Esophagus muscularis mucosa (tissue), 4 donors: ENCODE results near the gene PGA3. TPM values are rescaled to one million over a fixed set of nuclear protein-coding genes. Genes with fewer than 3 reads are reported as not detected.
"Not testable (repeated sequence)": the region's sequence is repeated elsewhere in the genome, so short reads cannot be mapped to it uniquely, and the experiment has no call there.

Experiments
- DNase-seq: peaks from one replicate; pipeline ENCODE4 v3.0.0-alpha.2; 2017; ENCODE audit errors: extremely low spot score
- H3K27ac ChIP-seq, 4 donors: fragments of 200-600 bp; sonication (generic); replicated peaks in 1 of 4; 1 replicate in 3 of 4; 2 replicates in 1 of 4; pipeline ENCODE4 v1.5.1; 2016 to 2019; ENCODE audit warnings: mild to moderate bottlenecking in 1 of 4
- H3K27me3 ChIP-seq, 4 donors: fragments of 200-600 bp; sonication (generic); one replicate each; pipeline versions ENCODE4 v1.5.1 to v1.6.0; 2016 to 2019
- H3K36me3 ChIP-seq, 4 donors: fragments of 200-600 bp; sonication (generic); one replicate each; pipeline ENCODE4 v1.5.1; 2016 to 2019
- H3K4me1 ChIP-seq, 4 donors: fragments of 200-600 bp; sonication (generic); one replicate each; pipeline ENCODE4 v1.5.1; 2016 to 2019
- H3K4me3 ChIP-seq, 4 donors: fragments of 200-600 bp; sonication (generic); 1 replicate in 2 of 4; 2 replicates in 2 of 4; pipeline ENCODE4 v1.5.1; 2016 to 2019; ENCODE audit warnings: mild to moderate bottlenecking in 4 of 4, moderate library complexity in 1 of 4
- H3K9me3 ChIP-seq, 4 donors: fragments of 200-600 bp; sonication (generic); 1 replicate in 3 of 4; 2 replicates in 1 of 4; pipeline ENCODE4 v1.5.1; 2016 to 2019
- WGBS: methylation state at CpG from one replicate; pipeline ENCODE4 v1.1.5; 2018; 5-methylcytosine and 5-hydroxymethylcytosine counted together
- intact Hi-C: fragments of 100-400 bp; cut with DNase I; formaldehyde crosslinking; loops from one replicate; pipeline ENCODE4 v1.15.1; 2023
- total RNA-seq, 4 donors: library from RNA; depleted of rRNA; stranded (reverse); fragments of >200 nt; gene quantifications; one replicate each; pipeline versions ENCODE4 v1.1.0 to v1.2.1, GENCODE V29; 2016

PGA3 gene
- total RNA-seq, 4 donors from 2014 or later = 0.33 TPM; not detected in 3

GRCh38 chr11:61237130-61237529 lies 33.8 kb downstream of the PGA3 start:
- intact Hi-C loops, H3K4me1 ChIP-seq, DNase-seq, H3K27ac ChIP-seq, H3K4me3 ChIP-seq, H3K36me3 ChIP-seq, H3K27me3 ChIP-seq, H3K9me3 ChIP-seq: not testable (repeated sequence)
- no CpG with 5 or more reads among the region's 4 CpGs for WGBS

GRCh38 chr11:61240288-61240687 lies 37.0 kb downstream of the PGA3 start:
- intact Hi-C loops, H3K4me3 ChIP-seq, DNase-seq, H3K27me3 ChIP-seq, H3K36me3 ChIP-seq, H3K9me3 ChIP-seq, H3K27ac ChIP-seq, H3K4me1 ChIP-seq: not testable (repeated sequence)
- 62% methylated on average over 8 of the region's 8 CpGs for WGBS

- H3K4me1 ChIP-seq, H3K27me3 ChIP-seq, H3K4me3 ChIP-seq, intact Hi-C loops, H3K27ac ChIP-seq, H3K36me3 ChIP-seq, H3K9me3 ChIP-seq, DNase-seq: not testable (repeated sequence)
- WGBS = no CpG with 5 or more reads among the region's 8 CpGs
These were observed 37.6 kb downstream of the PGA3 start, which contains the start of gene PGA5 for GRCh38 chr11:61240875-61241274. TSS of gene PGA5 (plus strand) at chr11:61241175. CDS start at chr11:61241227, 52 bp downstream.

- DNase-seq, intact Hi-C loops, H3K9me3 ChIP-seq, H3K4me3 ChIP-seq, H3K36me3 ChIP-seq, H3K27ac ChIP-seq, H3K27me3 ChIP-seq, H3K4me1 ChIP-seq: not testable (repeated sequence)
- no CpG with 5 or more reads among the region's 5 CpGs for WGBS
These were observed 38.2 kb downstream of the PGA3 start for GRCh38 chr11:61241526-61241925.

- intact Hi-C loops = not testable (repeated sequence)
These were observed 42.1 kb downstream of the PGA3 start for GRCh38 chr11:61245284-61245964.

GRCh38 chr11:61248071-61248470 lies 44.8 kb downstream of the PGA3 start:
- intact Hi-C loops, H3K36me3 ChIP-seq, H3K4me3 ChIP-seq, H3K27ac ChIP-seq, DNase-seq, H3K27me3 ChIP-seq, H3K4me1 ChIP-seq, H3K9me3 ChIP-seq: not testable (repeated sequence)
- WGBS = 90% methylated on average over 8 of the region's 9 CpGs

More at GRCh38 chr11:61245284-61245964, 42.1 kb downstream of the PGA3 start:
- DNase-seq, H3K36me3 ChIP-seq, H3K9me3 ChIP-seq, H3K4me1 ChIP-seq, H3K27ac ChIP-seq, H3K27me3 ChIP-seq, H3K4me3 ChIP-seq: not testable (repeated sequence)
- no CpG with 5 or more reads among the region's 10 CpGs for WGBS

- WGBS = 96% methylated on average over 8 of the region's 8 CpGs
- H3K4me1 ChIP-seq, H3K27ac ChIP-seq, H3K4me3 ChIP-seq, intact Hi-C loops, H3K27me3 ChIP-seq, H3K36me3 ChIP-seq, H3K9me3 ChIP-seq, DNase-seq: not testable (repeated sequence)
These were observed 45.9 kb downstream of the PGA3 start for GRCh38 chr11:61249201-61249600.

GRCh38 chr11:61250796-61251765 lies 47.8 kb downstream of the PGA3 start:
- WGBS = 47% methylated on average over 20 of the region's 20 CpGs
- not testable (repeated sequence) for DNase-seq, H3K4me1 ChIP-seq, H3K36me3 ChIP-seq, H3K27me3 ChIP-seq, H3K9me3 ChIP-seq, H3K4me3 ChIP-seq, H3K27ac ChIP-seq
- intact Hi-C loops = loop anchor here (10.0 kb wide), 1 partner anchor 134 kb away; no protein-coding TSS in a partner anchor

GRCh38 chr11:61252332-61252731 lies 49.0 kb downstream of the PGA3 start:
- intact Hi-C loops = loop anchor here (10.0 kb wide), 1 partner anchor 132 kb away; no protein-coding TSS in a partner anchor
- not testable (repeated sequence) for H3K27me3 ChIP-seq, H3K4me1 ChIP-seq, H3K9me3 ChIP-seq, H3K36me3 ChIP-seq, H3K27ac ChIP-seq, H3K4me3 ChIP-seq, DNase-seq
- 71% methylated on average over 1 of the region's 1 CpG for WGBS
